Measurements from ENCODE around the gene CCNDBP1.
"Not testable (repeated sequence)": the region's sequence is repeated elsewhere in the genome, so short reads cannot be mapped to it uniquely, and the experiment has no call there.

The CCNDBP1 gene

DNA sequence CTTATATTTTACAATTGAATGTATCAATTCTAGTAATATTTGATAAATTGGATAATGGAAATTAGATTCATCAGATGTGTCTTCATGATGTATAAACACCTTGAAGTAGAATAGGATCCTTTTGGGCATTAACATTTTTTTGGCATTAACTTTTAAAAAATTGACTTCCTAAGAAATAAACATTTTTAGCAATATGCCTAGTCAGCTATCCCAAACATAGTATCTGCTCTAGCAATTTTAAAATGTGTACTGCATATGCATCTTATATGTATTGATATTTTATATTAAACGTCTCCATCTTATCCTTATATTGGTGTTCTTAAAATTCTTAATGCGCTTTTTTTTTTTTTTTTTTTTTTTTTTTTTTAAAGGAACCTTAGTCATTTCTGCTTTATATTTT lies 8.5 kb downstream of the CCNDBP1 start:
- H4K20me1 ChIP-seq (ENCODE audit: insufficient read depth, low read length, poor library complexity, severe bottlenecking), result no peaks in the 10 kb centered on the region
- H3K9ac ChIP-seq (ENCODE audit: low read depth, low read length, poor library complexity, severe bottlenecking), result no peak overlapping the region
- H3K4me2 ChIP-seq (ENCODE audit: low read depth, low read length, poor library complexity, severe bottlenecking), result no peak overlapping the region
- no peaks in the 10 kb centered on the region for H3K4me1 ChIP-seq (ENCODE audit: insufficient read depth, low read length, poor library complexity, severe bottlenecking)
- no peaks in the 10 kb centered on the region for H3F3A ChIP-seq (ENCODE audit: low read depth)
- H3K36me3 ChIP-seq (ENCODE audit: insufficient read depth, low read length), result peaks cover 47% of the 10 kb centered on the region; the same call in 1 of the 2 replicates
- no peaks in the 10 kb centered on the region for H3K9me2 ChIP-seq (replicated peaks; ENCODE audit: low read depth, low read length)
- no peaks in the 10 kb centered on the region for H3K79me2 ChIP-seq (ENCODE audit: insufficient read depth, low read length)
- no peaks in the 10 kb centered on the region for H3K27me3 ChIP-seq (ENCODE audit: insufficient read depth, low read length, poor library complexity, severe bottlenecking)
- H2AFZ ChIP-seq (ENCODE audit: low read length), result no peak overlapping the region
- TF ChIP-seq EZH2phosphoT487 (IDR thresholded peaks at IDR 0.05; ENCODE audit: borderline replicate concordance), result no peak
- TF ChIP-seq, protein P1, sequence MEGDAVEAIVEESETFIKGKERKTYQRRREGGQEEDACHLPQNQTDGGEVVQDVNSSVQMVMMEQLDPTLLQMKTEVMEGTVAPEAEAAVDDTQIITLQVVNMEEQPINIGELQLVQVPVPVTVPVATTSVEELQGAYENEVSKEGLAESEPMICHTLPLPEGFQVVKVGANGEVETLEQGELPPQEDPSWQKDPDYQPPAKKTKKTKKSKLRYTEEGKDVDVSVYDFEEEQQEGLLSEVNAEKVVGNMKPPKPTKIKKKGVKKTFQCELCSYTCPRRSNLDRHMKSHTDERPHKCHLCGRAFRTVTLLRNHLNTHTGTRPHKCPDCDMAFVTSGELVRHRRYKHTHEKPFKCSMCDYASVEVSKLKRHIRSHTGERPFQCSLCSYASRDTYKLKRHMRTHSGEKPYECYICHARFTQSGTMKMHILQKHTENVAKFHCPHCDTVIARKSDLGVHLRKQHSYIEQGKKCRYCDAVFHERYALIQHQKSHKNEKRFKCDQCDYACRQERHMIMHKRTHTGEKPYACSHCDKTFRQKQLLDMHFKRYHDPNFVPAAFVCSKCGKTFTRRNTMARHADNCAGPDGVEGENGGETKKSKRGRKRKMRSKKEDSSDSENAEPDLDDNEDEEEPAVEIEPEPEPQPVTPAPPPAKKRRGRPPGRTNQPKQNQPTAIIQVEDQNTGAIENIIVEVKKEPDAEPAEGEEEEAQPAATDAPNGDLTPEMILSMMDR (conservative IDR thresholded peaks at IDR 0.05; ENCODE audit: low read length), result no peak
- no peaks in the 10 kb centered on the region; the same call in 1 of the 2 replicates for H3K9me3 ChIP-seq (ENCODE audit: insufficient read depth, low read depth, low read length)
- H3K4me3 ChIP-seq (ENCODE audit: low read length, poor library complexity, severe bottlenecking), result no peak overlapping the region

DNA sequence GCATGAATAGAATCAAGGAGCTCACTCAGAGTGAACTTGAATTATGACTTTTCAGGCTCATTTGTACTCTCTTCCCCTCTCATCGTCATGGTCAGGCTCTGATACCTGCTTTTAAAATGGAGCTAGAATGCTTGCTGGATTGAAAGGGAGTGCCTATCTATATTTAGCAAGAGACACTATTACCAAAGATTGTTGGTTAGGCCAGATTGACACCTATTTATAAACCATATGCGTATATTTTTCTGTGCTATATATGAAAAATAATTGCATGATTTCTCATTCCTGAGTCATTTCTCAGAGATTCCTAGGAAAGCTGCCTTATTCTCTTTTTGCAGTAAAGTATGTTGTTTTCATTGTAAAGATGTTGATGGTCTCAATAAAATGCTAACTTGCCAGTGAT lies 9.6 kb downstream of the CCNDBP1 start:
- Histone ChIP-seq H3K4me3 (ENCODE audit: low read length, poor library complexity, severe bottlenecking) (no peak overlapping the region), H3K9me3 (ENCODE audit: insufficient read depth, low read depth, low read length) (no peaks in the 10 kb centered on the region; the same call in 1 of the 2 replicates), H4K20me1 (ENCODE audit: insufficient read depth, low read length, poor library complexity, severe bottlenecking) (no peaks in the 10 kb centered on the region), H3K27me3 (ENCODE audit: insufficient read depth, low read length, poor library complexity, severe bottlenecking) (no peaks in the 10 kb centered on the region), H3K9ac (ENCODE audit: low read depth, low read length, poor library complexity, severe bottlenecking) (no peak overlapping the region), H3F3A (ENCODE audit: low read depth) (no peaks in the 10 kb centered on the region), H3K4me2 (ENCODE audit: low read depth, low read length, poor library complexity, severe bottlenecking) (no peak overlapping the region), H3K36me3 (ENCODE audit: insufficient read depth, low read length) (peaks cover 43% of the 10 kb centered on the region; the same call in 1 of the 2 replicates), H3K79me2 (ENCODE audit: insufficient read depth, low read length) (no peaks in the 10 kb centered on the region), H3K4me1 (ENCODE audit: insufficient read depth, low read length, poor library complexity, severe bottlenecking) (peaks cover 4% of the 10 kb centered on the region), H2AFZ (ENCODE audit: low read length) (no peak overlapping the region), H3K9me2 (replicated peaks; ENCODE audit: low read depth, low read length) (no peaks in the 10 kb centered on the region)
- TF ChIP-seq, protein P1 (conservative IDR thresholded peaks at IDR 0.05; ENCODE audit: low read length), result no peak

DNA sequence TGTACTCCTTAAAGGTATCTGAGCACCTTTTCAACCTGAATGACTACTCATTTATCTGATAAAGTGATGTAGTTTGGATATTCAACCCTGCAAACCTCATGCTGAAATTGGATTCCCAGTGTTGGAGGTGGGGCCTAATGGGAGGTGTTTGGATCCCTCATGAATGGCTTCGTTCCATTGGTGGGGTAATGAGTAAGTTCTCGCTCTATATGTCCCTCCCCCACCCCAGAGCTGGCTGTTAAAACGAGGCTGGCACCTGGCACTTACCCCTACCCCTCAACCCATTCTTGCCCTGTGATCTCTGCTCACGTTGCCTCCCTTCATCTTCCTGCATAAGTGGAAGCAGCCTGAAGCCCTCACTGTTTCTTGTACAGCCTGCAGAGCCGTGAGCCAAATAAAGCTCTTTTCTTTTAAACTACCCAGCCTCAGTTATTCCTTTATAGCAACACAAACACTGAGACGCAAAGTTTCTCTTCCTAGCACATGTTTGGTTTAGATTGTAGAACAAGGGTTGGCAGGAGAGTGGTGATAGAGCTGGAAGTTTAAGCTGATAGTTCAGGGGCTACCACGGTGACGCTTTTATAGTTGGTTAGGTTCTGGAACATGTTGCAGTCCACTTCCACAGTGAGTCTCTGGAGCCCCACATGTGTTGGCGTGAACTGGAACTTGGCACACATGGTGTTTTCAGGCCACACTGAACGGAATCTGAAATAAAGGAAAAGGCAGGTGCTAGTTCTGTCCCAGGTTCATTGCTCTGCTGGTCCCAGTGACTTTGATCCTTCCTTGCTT lies 11.8 kb downstream of the CCNDBP1 start:
- Histone ChIP-seq H3F3A (ENCODE audit: low read depth) (no peaks in the 10 kb centered on the region; the same call in 1 of the 2 replicates), H4K20me1 (ENCODE audit: insufficient read depth, low read length, poor library complexity, severe bottlenecking) (no peaks in the 10 kb centered on the region), H3K79me2 (ENCODE audit: insufficient read depth, low read length) (no peaks in the 10 kb centered on the region), H3K9ac (ENCODE audit: low read depth, low read length, poor library complexity, severe bottlenecking) (no peak overlapping the region), H3K4me3 (ENCODE audit: low read length, poor library complexity, severe bottlenecking) (no peak overlapping the region), H3K4me1 (ENCODE audit: insufficient read depth, low read length, poor library complexity, severe bottlenecking) (peaks cover 11% of the 10 kb centered on the region), H3K4me2 (ENCODE audit: low read depth, low read length, poor library complexity, severe bottlenecking) (no peak overlapping the region), H3K36me3 (ENCODE audit: insufficient read depth, low read length) (peaks cover 24% of the 10 kb centered on the region; the same call in 1 of the 2 replicates), H2AFZ (ENCODE audit: low read length) (no peak overlapping the region), H3K9me3 (ENCODE audit: insufficient read depth, low read depth, low read length) (no peaks in the 10 kb centered on the region; the same call in 1 of the 2 replicates), H3K9me2 (replicated peaks; ENCODE audit: low read depth, low read length) (no peaks in the 10 kb centered on the region), H3K27me3 (ENCODE audit: insufficient read depth, low read length, poor library complexity, severe bottlenecking) (no peaks in the 10 kb centered on the region)
- no peak for TF ChIP-seq EZH2phosphoT487 (IDR thresholded peaks at IDR 0.05; ENCODE audit: borderline replicate concordance)
- TF ChIP-seq, protein P1 (conservative IDR thresholded peaks at IDR 0.05; ENCODE audit: low read length), result no peak

DNA sequence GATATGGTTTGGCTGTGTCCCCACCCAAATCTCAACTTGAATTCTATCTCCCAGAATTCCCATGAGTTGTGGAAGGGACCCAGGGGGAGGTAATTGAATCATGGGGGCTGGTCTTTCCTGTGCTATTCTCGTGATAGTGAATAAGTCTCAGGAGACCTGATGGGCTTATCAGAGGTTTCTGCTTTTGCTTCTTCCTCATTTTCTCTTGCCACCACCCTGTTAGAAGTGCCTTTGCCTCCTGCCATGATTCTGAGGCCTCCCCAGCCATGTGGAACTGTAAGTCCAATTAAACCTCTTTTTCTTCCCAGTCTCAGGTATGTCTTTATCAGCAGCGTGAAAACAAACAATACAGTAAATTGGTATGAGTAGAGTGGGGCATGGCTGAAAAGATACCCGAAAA lies 12.6 kb downstream of the CCNDBP1 start:
- not testable (repeated sequence) for H4K20me1 ChIP-seq (ENCODE audit: insufficient read depth, low read length, poor library complexity, severe bottlenecking); H3K4me2 ChIP-seq (ENCODE audit: low read depth, low read length, poor library complexity, severe bottlenecking)
- peaks cover 16% of the 10 kb centered on the region; the same call in 1 of the 2 replicates for H3K36me3 ChIP-seq (ENCODE audit: insufficient read depth, low read length)

DNA sequence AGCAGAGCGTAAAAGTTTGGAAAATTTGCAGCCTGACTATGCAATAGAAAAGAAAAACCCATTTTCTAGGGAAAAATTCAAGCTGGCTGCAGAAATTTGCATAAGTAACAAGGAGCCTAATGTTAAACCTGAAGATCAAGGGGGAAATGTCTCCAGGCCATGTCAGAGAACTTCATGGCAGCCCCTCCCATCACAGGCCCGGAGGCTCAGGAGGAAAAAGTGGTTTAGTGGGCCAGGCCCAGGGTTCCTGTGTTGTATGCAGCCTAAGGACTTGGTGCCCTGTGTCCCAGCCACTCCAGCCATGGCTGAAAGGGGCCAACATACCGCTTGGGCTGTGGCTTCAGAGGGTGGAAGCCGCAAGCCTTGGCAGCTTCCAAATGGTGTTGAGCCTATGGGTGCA lies 13.4 kb downstream of the CCNDBP1 start:
- H3K9me3 ChIP-seq (ENCODE audit: insufficient read depth, low read depth, low read length); H3K4me3 ChIP-seq (ENCODE audit: low read length, poor library complexity, severe bottlenecking); H3K27me3 ChIP-seq (ENCODE audit: insufficient read depth, low read length, poor library complexity, severe bottlenecking); H2AFZ ChIP-seq (ENCODE audit: low read length); H3K9me2 ChIP-seq (replicated peaks; ENCODE audit: low read depth, low read length); H3F3A ChIP-seq (ENCODE audit: low read depth); H3K79me2 ChIP-seq (ENCODE audit: insufficient read depth, low read length); H3K9ac ChIP-seq (ENCODE audit: low read depth, low read length, poor library complexity, severe bottlenecking); H3K4me2 ChIP-seq (ENCODE audit: low read depth, low read length, poor library complexity, severe bottlenecking); H4K20me1 ChIP-seq (ENCODE audit: insufficient read depth, low read length, poor library complexity, severe bottlenecking): not testable (repeated sequence)
- Histone ChIP-seq H3K4me1 (ENCODE audit: insufficient read depth, low read length, poor library complexity, severe bottlenecking) (peaks cover 11% of the 10 kb centered on the region), H3K36me3 (ENCODE audit: insufficient read depth, low read length) (peaks cover 14% of the 10 kb centered on the region; the same call in 1 of the 2 replicates)

More for the DNA sequence above, 12.6 kb downstream of the CCNDBP1 start:
- not testable (repeated sequence) for H3K79me2 ChIP-seq (ENCODE audit: insufficient read depth, low read length); H3K9ac ChIP-seq (ENCODE audit: low read depth, low read length, poor library complexity, severe bottlenecking); H3K27me3 ChIP-seq (ENCODE audit: insufficient read depth, low read length, poor library complexity, severe bottlenecking); H3K9me2 ChIP-seq (replicated peaks; ENCODE audit: low read depth, low read length); H3F3A ChIP-seq (ENCODE audit: low read depth); H2AFZ ChIP-seq (ENCODE audit: low read length); H3K4me3 ChIP-seq (ENCODE audit: low read length, poor library complexity, severe bottlenecking); H3K9me3 ChIP-seq (ENCODE audit: insufficient read depth, low read depth, low read length)
- H3K4me1 ChIP-seq (ENCODE audit: insufficient read depth, low read length, poor library complexity, severe bottlenecking), result peaks cover 11% of the 10 kb centered on the region
